HG03135 (cell line): ENCODE measurements around the gene MRC2.

Experiments used
- ATAC-seq: cut with Tn5 transposase; IDR thresholded peaks from one replicate; pipeline ENCODE4 v1.9.1; 2021; ENCODE audit warnings: mild to moderate bottlenecking, moderate library complexity; ENCODE audit not compliant: unreplicated experiment

The MRC2 gene

GRCh38 chr17:62660629-62661118 is 33.2 kb downstream of the MRC2 start:
- no peak for ATAC-seq

- ATAC-seq, result no peak
Measured at GRCh38 chr17:62661337-62661736, 33.9 kb downstream of the MRC2 start.

GRCh38 chr17:62662855-62663254 is 35.4 kb downstream of the MRC2 start:
- no peak for ATAC-seq

GRCh38 chr17:62663304-62663703 is 35.8 kb downstream of the MRC2 start:
- ATAC-seq, result no peak

GRCh38 chr17:62664336-62665120 is 37.1 kb downstream of the MRC2 start:
- no peak for ATAC-seq

- ATAC-seq, result no peak
Measured at GRCh38 chr17:62665599-62665998, 38.1 kb downstream of the MRC2 start.

- no peak for ATAC-seq
Measured at GRCh38 chr17:62666061-62666800, 38.8 kb downstream of the MRC2 start.

GRCh38 chr17:62666801-62667591 is 39.5 kb downstream of the MRC2 start:
- no peak for ATAC-seq

GRCh38 chr17:62668091-62668804 is 40.8 kb downstream of the MRC2 start:
- no peak for ATAC-seq

- ATAC-seq, result no peak
Measured at GRCh38 chr17:62670202-62670821, 42.8 kb downstream of the MRC2 start.

- ATAC-seq, result no peak
Measured at GRCh38 chr17:62671553-62671952, 44.1 kb downstream of the MRC2 start.

- ATAC-seq, result no peak
Measured at GRCh38 chr17:62672957-62673356, 45.5 kb downstream of the MRC2 start.

GRCh38 chr17:62673614-62674362 is 46.3 kb downstream of the MRC2 start:
- no peak for ATAC-seq

- no peak for ATAC-seq
Measured at GRCh38 chr17:62674363-62674739, 46.9 kb downstream of the MRC2 start.

GRCh38 chr17:62674841-62675240 is 47.4 kb downstream of the MRC2 start:
- no peak for ATAC-seq

- ATAC-seq, result no peak
Measured at GRCh38 chr17:62675260-62675659, 47.8 kb downstream of the MRC2 start.

- ATAC-seq, result no peak
Measured at GRCh38 chr17:62675701-62676100, 48.2 kb downstream of the MRC2 start.

- no peak for ATAC-seq
Measured at GRCh38 chr17:62676231-62676943, 48.9 kb downstream of the MRC2 start.
